Sigmoid colon (tissue), 7 donors: Measurements from ENCODE around the gene MRPL23. TPM values are rescaled to one million over a fixed set of nuclear protein-coding genes. Genes with fewer than 3 reads are reported as not detected.

Experiments used
- DNase-seq: peaks from one replicate; pipeline ENCODE4 v3.0.0-alpha.2; 2019
- H3K27ac ChIP-seq, 4 donors: fragments of 200-600 bp; sonication (generic); one replicate each; pipeline ENCODE4 v1.5.1; 2016 to 2019; ENCODE audit warnings: mild to moderate bottlenecking in 1 of 4
- H3K27me3 ChIP-seq, 3 donors: fragments of 200-600 bp; sonication (generic); one replicate each; pipeline ENCODE4 v1.5.1; 2019; ENCODE audit warnings: mild to moderate bottlenecking in 1 of 3
- H3K36me3 ChIP-seq, 4 donors: fragments of 200-600 bp; sonication (generic); one replicate each; pipeline ENCODE4 v1.5.1; 2016 to 2019
- H3K4me1 ChIP-seq, 4 donors: fragments of 200-600 bp; sonication (generic); one replicate each; pipeline ENCODE4 v1.5.1; 2017 to 2019
- H3K4me3 ChIP-seq, 4 donors: fragments of 200-600 bp; sonication (generic); one replicate each; pipeline ENCODE4 v1.5.1; 2017 to 2019; ENCODE audit warnings: mild to moderate bottlenecking in 2 of 4, moderate library complexity in 1 of 4
- H3K9me3 ChIP-seq, 4 donors: fragments of 200-600 bp in 3 of 4; sonication (generic) in 3 of 4; one replicate each; pipeline versions ENCODE4 v1.5.1 to v1.6.1; 2013 to 2019
- CTCF ChIP-seq, 4 experiments: fragments of 450-650 bp in 3 of 4; fragments of 200-600 bp in 1 of 4; IDR thresholded peaks; one replicate each; pipeline ENCODE4 v1.5.1; 2016 to 2019; ENCODE audit warnings: antibody characterized with exemption in 4 of 4, mild to moderate bottlenecking in 3 of 4, moderate library complexity in 2 of 4
- EP300 ChIP-seq, 4 donors: sonication (generic); formaldehyde crosslinking; IDR thresholded peaks; one replicate each; pipeline ENCODE4 v1.6.1; 2017; ENCODE audit warnings: antibody characterized with exemption in 4 of 4
- POLR2A ChIP-seq, 2 donors: fragments of 450-650 bp; IDR thresholded peaks; one replicate each; pipeline ENCODE4 v1.6.1; 2016; ENCODE audit warnings: antibody characterized with exemption in 2 of 2, mild to moderate bottlenecking in 2 of 2, moderate library complexity in 2 of 2
- POLR2AphosphoS5 ChIP-seq, 4 donors: sonication (generic); formaldehyde crosslinking; IDR thresholded peaks; one replicate each; pipeline ENCODE4 v1.6.1; 2017; ENCODE audit warnings: antibody characterized with exemption in 4 of 4
- WGBS, 2 donors: extraction: QIAGEN DNeasy Blood & Tissue Kit; methylation state at CpG; one replicate each; pipeline ENCODE4 v1.1.7; 2013; 5-methylcytosine and 5-hydroxymethylcytosine counted together
- intact Hi-C: fragments of 100-400 bp; cut with DNase I; formaldehyde crosslinking; loops from one replicate; pipeline ENCODE4 v1.15.1; 2023
- polyA plus RNA-seq, 3 donors: library from polyadenylated mRNA; stranded (reverse); fragments of 200-250 nt; gene quantifications; one replicate each; pipeline ENCODE4 v1.2.3, GENCODE V29; 2013
- total RNA-seq, 4 donors: library from RNA; depleted of rRNA; stranded (reverse); fragments of >200 nt; gene quantifications; one replicate each; pipeline ENCODE4 v1.1.0, GENCODE V29; 2016
- donor health status: healthy with polysubstance abuse.
- donor health status: Bipolar disorder and iron deficiency.
- donor health status: healthy.

MRPL23 gene
- total and polyA plus RNA-seq, 7 donors = 61.2 to 189 (median 82.9) TPM

- 82 to 90% methylated on average over 31 of the region's 31 CpGs for WGBS, 2 donors
- H3K4me1 ChIP-seq = no peaks in the 10 kb centered on the region
- no peaks in the 10 kb centered on the region for H3K36me3 ChIP-seq
- no peaks in the 10 kb centered on the region for H3K9me3 ChIP-seq
- H3K27me3 ChIP-seq = peaks cover 0 to 6% (median 0%) of the 10 kb centered on the region in 3 donors
- intact Hi-C loops = no loop called here
- no peak for DNase-seq
- no peak overlapping the region for H3K27ac ChIP-seq
- no peak overlapping the region for H3K4me3 ChIP-seq
- TF ChIP-seq EP300 (IDR thresholded peaks at IDR 0.05) (no peak), POLR2AphosphoS5 (IDR thresholded peaks at IDR 0.05) (no peak), POLR2A (IDR thresholded peaks at IDR 0.05) (no peak), CTCF (IDR thresholded peaks at IDR 0.05) (no peak)
Observed at GRCh38 chr11:1913271-1914060, 33.7 kb upstream of the MRPL23 start.

GRCh38 chr11:1915795-1916131, 31.4 kb upstream of the MRPL23 start:
- no peak overlapping the region for H3K27ac ChIP-seq
- WGBS, 2 donors = 91 to 92% methylated on average over 2 of the region's 2 CpGs
- intact Hi-C loops = loop anchor here (1.0 to 5.0 kb wide), 3 partner anchors 22 to 78 kb away; partner anchors contain the start of gene TNNI2
- no peaks in the 10 kb centered on the region for H3K4me1 ChIP-seq
- TF ChIP-seq EP300 (IDR thresholded peaks at IDR 0.05) = no peak
- TF ChIP-seq POLR2A (IDR thresholded peaks at IDR 0.05) = no peak
- TF ChIP-seq CTCF (IDR thresholded peaks at IDR 0.05) = no peak
- no peak for TF ChIP-seq POLR2AphosphoS5 (IDR thresholded peaks at IDR 0.05)
- DNase-seq = no peak
- H3K4me3 ChIP-seq = no peak overlapping the region
- H3K9me3 ChIP-seq = no peaks in the 10 kb centered on the region
- H3K36me3 ChIP-seq = no peaks in the 10 kb centered on the region
- no peaks in the 10 kb centered on the region for H3K27me3 ChIP-seq

- H3K4me3 ChIP-seq = no peak overlapping the region
- H3K4me1 ChIP-seq = no peaks in the 10 kb centered on the region
- no peak for DNase-seq
- intact Hi-C loops = loop anchor here (1.0 to 5.0 kb wide), 2 partner anchors 23 to 79 kb away; partner anchors contain the start of gene TNNI2
- H3K36me3 ChIP-seq = no peaks in the 10 kb centered on the region
- TF ChIP-seq POLR2A (IDR thresholded peaks at IDR 0.05) (no peak), POLR2AphosphoS5 (IDR thresholded peaks at IDR 0.05) (no peak), CTCF (IDR thresholded peaks at IDR 0.05) (no peak), EP300 (IDR thresholded peaks at IDR 0.05) (no peak)
- H3K27ac ChIP-seq = no peak overlapping the region
- WGBS, 2 donors = 69 to 83% methylated on average over 14 of the region's 14 CpGs
- no peaks in the 10 kb centered on the region for H3K9me3 ChIP-seq
- no peaks in the 10 kb centered on the region for H3K27me3 ChIP-seq
Observed at GRCh38 chr11:1916132-1916985, 30.8 kb upstream of the MRPL23 start.

GRCh38 chr11:1916986-1917522, 30.1 kb upstream of the MRPL23 start:
- no peak overlapping the region for H3K4me3 ChIP-seq
- no peaks in the 10 kb centered on the region for H3K9me3 ChIP-seq
- DNase-seq = no peak
- no peaks in the 10 kb centered on the region for H3K4me1 ChIP-seq
- H3K36me3 ChIP-seq = no peaks in the 10 kb centered on the region
- H3K27ac ChIP-seq = no peak overlapping the region
- TF ChIP-seq POLR2A (IDR thresholded peaks at IDR 0.05) (no peak), CTCF (IDR thresholded peaks at IDR 0.05) (no peak)
- intact Hi-C loops = loop anchor here (1.0 to 5.0 kb wide), 2 partner anchors 24 to 80 kb away; partner anchors contain the start of gene TNNI2
- WGBS, 2 donors = 59 to 74% methylated on average over 8 of the region's 8 CpGs
- no peaks in the 10 kb centered on the region for H3K27me3 ChIP-seq
